ENCODE data around the gene SYNGAP1.
"Not testable (repeated sequence)": the region's sequence is repeated elsewhere in the genome, so short reads cannot be mapped to it uniquely, and the experiment has no call there.

Gene SYNGAP1

GRCh38 chr6:33477864-33478263 lies 58.0 kb downstream of the SYNGAP1 start:
- DNase-seq (ENCODE audit: low read depth): no peak

GRCh38 chr6:33481192-33481591 lies 61.3 kb downstream of the SYNGAP1 start:
- DNase-seq (ENCODE audit: low read depth): no peak

- DNase-seq (ENCODE audit: low read depth): not testable (repeated sequence)
Observed at GRCh38 chr6:33482620-33483019, 62.8 kb downstream of the SYNGAP1 start.

GRCh38 chr6:33483678-33484077 lies 63.8 kb downstream of the SYNGAP1 start:
- DNase-seq (ENCODE audit: low read depth): no peak

DNA sequence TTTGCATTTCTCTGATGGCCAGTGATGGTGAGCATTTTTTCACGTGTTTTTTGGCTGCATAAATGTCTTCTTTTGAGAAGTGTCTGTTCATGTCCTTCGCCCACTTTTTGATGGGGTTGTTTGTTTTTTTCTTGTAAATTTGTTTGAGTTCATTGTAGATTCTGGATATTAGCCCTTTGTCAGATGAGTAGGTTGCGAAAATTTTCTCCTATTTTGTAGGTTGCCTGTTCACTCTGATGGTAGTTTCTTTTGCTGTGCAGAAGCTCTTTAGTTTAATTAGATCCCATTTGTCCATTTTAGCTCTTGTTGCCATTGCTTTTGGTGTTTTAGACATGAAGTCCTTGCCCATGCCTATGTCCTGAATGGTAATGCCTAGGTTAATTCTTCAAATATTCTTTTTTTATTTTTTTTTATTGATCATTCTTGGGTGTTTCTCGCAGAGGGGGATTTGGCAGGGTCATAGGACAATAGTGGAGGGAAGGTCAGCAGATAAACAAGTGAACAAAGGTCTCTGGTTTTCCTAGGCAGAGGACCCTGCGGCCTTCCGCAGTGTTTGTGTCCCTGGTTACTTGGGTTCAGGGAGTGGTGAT lies 64.9 kb downstream of the SYNGAP1 start:
- not testable (repeated sequence) for DNase-seq (ENCODE audit: low read depth)

DNA sequence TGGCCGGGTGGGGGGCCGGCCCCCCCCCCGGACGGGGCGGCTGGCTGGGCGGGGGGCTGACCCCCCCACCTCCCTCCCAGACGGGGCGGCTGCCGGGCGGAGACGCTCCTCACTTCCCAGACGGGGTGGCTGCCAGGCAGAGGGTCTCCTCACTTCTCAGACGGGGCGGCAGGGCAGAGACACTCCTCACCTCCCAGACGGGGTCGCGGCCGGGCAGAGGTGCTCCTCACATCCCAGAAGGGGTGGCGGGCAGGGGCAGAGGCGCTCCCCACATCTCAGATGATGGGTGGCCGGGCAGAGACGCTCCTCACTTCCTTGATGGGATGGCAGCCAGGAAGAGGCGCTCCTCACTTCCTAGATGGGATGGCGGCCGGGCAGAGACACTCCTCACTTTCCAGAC lies 65.8 kb downstream of the SYNGAP1 start:
- not testable (repeated sequence) for DNase-seq (ENCODE audit: low read depth)

DNA sequence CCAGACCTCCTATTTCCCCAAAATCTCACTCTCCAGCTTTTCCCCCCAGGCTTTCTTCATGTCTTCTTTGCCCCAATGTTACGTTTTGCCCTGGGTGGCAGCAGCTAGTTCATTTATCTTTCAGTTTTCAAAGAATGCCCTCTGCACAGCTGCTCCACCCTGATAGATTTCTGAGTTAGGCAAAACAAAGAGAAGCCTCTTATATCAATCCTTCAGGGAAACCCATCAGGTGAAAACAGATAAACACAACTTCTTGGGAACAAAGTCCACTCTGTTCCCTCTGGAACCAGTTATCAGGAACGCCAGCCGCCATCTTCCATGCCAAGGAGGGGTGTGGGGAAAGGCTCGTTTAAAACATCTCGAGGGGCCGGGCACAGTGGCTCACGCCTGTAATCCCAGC lies 68.5 kb downstream of the SYNGAP1 start:
- DNase-seq (ENCODE audit: low read depth): no peak

DNA sequence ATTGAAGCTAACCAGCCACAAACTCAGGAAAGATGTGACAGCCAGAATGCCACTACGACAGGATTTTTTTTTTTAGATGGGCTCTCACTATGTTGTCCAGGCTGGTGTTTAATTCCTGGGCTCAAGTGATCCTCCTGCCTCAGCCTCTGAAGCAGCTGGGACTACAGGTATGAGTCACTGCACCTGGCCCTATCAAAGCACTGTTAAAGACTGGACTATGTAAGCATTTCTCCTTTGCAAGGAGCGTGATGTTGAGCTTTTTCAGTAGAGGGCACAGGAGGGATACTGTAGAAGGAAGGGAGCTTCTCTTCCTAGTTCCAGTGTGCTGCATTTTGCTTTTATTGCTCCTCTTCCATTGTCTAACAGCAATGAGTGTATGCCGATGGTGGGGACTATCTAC lies 70.3 kb downstream of the SYNGAP1 start:
- DNase-seq (ENCODE audit: low read depth): no peak

GRCh38 chr6:33490621-33491020 lies 70.8 kb downstream of the SYNGAP1 start:
- no peak for DNase-seq (ENCODE audit: low read depth)

GRCh38 chr6:33492093-33492492 lies 72.2 kb downstream of the SYNGAP1 start:
- no peak for DNase-seq (ENCODE audit: low read depth)

DNA sequence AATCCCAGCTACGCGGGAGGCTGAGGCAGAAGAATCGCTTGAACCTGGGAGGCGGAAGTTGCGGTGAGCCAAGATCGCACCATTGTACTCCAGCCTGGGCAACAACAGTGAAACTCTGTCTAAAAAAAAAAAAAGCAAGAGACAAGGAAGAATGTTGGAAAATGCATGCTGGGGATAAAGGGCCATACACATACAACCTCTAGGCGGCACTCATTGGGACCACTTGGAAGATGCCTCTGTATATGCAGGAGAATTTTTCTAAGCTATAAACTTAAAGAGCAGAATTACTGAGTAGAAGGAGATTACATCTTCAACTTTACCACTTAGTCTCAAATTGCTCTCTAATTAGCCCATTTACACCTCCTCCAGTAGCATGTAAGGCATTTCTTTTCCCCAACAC lies 77.3 kb downstream of the SYNGAP1 start:
- no peak for DNase-seq (ENCODE audit: low read depth)

- no peak for DNase-seq (ENCODE audit: low read depth)
Observed at GRCh38 chr6:33502486-33502885, 82.6 kb downstream of the SYNGAP1 start.

GRCh38 chr6:33504486-33504885 lies 84.6 kb downstream of the SYNGAP1 start:
- no peak for DNase-seq (ENCODE audit: low read depth)

Measured in stromal cell of bone marrow (primary cell).